Cardiac fibroblast (primary cell): ENCODE data around the gene ADGRD2.

Source experiments
- DNase-seq, 2 donors: peaks; one replicate each; pipeline versions ENCODE4 v3.0.0 to v3.0.0-alpha.2; 2010; ENCODE audit warnings: low read depth in 2 of 2
- H3K4me3 ChIP-seq, 2 donors: replicated peaks in 1 of 2; 1 replicate in 1 of 2; 2 replicates in 1 of 2; pipeline ENCODE4 v1.5.1; 2011; ENCODE audit warnings: low read depth in 2 of 2, low read length in 2 of 2, mild to moderate bottlenecking in 2 of 2, moderate library complexity in 1 of 2
- TF ChIP-seq, protein P1 (sequence below): IDR thresholded peaks from one replicate; pipeline ENCODE4 v1.5.1; 2011; ENCODE audit warnings: low read depth, mild to moderate bottlenecking, low read length, inconsistent platforms

Gene ADGRD2

GRCh38 chr9:124487260-124488182 lies 37.3 kb downstream of the ADGRD2 start:
- no peak for DNase-seq
- TF ChIP-seq, protein P1, sequence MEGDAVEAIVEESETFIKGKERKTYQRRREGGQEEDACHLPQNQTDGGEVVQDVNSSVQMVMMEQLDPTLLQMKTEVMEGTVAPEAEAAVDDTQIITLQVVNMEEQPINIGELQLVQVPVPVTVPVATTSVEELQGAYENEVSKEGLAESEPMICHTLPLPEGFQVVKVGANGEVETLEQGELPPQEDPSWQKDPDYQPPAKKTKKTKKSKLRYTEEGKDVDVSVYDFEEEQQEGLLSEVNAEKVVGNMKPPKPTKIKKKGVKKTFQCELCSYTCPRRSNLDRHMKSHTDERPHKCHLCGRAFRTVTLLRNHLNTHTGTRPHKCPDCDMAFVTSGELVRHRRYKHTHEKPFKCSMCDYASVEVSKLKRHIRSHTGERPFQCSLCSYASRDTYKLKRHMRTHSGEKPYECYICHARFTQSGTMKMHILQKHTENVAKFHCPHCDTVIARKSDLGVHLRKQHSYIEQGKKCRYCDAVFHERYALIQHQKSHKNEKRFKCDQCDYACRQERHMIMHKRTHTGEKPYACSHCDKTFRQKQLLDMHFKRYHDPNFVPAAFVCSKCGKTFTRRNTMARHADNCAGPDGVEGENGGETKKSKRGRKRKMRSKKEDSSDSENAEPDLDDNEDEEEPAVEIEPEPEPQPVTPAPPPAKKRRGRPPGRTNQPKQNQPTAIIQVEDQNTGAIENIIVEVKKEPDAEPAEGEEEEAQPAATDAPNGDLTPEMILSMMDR = no peak
- no peak overlapping the region for H3K4me3 ChIP-seq

- no peak for DNase-seq
- TF ChIP-seq, protein P1 = no peak
- no peak overlapping the region for H3K4me3 ChIP-seq
These were observed 38.5 kb downstream of the ADGRD2 start for GRCh38 chr9:124488641-124489210.

DNA sequence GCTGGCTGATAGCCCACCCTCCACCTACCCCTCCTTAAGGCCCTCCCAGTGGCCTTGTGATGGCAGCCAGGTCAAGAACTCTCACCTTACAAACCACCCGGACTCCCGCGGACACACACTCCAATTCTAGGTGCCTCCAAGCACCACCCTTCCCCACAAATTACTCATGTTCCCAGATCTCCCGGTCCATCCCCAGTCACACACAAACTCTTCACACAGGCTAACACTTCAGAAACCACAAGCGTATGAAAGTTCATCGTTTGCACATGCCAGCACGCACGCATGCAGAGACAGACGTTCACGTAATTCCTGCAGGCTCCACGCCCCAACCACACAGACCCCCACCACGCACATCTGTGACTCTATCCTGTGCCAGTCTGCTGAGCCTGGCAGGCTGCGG lies 39.0 kb downstream of the ADGRD2 start:
- DNase-seq = no peak
- TF ChIP-seq, protein P1 = no peak
- H3K4me3 ChIP-seq = no peak overlapping the region

- no peak for DNase-seq
- TF ChIP-seq, protein P1 = no peak
- H3K4me3 ChIP-seq = no peak overlapping the region
These were observed 39.8 kb downstream of the ADGRD2 start for GRCh38 chr9:124490004-124490403.

DNA sequence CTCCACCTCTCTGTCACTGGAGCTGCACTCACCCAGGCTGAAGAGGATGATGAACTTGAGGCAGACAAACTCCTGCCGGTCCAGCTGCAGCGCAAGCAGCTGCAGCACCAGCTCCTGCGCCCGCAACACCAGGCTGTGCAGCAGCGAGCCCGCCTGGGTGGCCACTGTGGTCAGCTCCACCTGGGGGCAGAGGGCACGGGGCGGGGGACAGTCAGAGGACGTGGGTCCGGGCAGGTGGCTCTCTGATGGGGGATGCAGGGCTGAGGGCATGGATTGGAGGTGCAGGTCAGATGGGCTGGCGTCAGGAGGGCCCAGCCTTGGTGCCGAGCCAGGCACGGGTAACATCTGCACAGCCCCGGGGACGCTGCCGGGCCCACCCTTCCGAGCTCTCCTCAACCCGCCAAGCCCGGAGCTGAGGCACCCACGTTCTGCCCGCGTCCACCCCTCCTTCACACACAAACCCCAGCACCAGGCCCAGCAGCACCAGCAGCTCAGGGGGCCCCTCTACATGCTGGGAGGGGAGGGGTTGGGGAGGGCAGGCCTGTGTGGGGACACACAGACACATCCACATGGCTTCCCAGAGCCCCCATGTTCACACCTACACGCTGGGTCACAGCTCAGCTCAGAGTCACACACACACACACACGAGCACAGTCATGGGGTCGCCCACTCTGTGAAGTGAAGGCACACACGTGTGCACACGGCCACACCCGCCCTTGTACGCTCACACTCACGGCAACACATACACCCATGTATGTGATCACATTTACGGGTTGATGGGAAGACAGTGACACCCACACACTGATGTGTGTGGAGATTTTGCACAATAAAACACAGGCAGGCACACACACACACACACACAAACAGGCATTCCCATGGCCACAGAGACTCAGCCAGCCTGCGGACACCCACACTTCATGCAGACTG lies 41.1 kb downstream of the ADGRD2 start:
- TF ChIP-seq, protein P1 = no peak

GRCh38 chr9:124492818-124493217 lies 42.6 kb downstream of the ADGRD2 start:
- TF ChIP-seq, protein P1 = no peak
- no peak overlapping the region for H3K4me3 ChIP-seq
- no peak for DNase-seq

More for the DNA sequence above, 41.1 kb downstream of the ADGRD2 start:
- H3K4me3 ChIP-seq = no peak overlapping the region
- no peak for DNase-seq
